DOHH2 (cell line): ENCODE results near the gene GOSR2.

Experiments used
- H3F3A ChIP-seq: fragments of 200-600 bp; sonication (generic), shearing (Covaris generic); 2 replicates; pipeline ENCODE4 v1.6.0; 2016; ENCODE audit warnings: antibody characterized with exemption, mild to moderate bottlenecking; ENCODE audit not compliant: control insufficient read depth, insufficient read depth
- H3K27ac ChIP-seq: fragments of 200-600 bp; sonication (generic); 2 replicates; pipeline ENCODE4 v1.5.1; 2014; ENCODE audit warnings: low read depth, mild to moderate bottlenecking, low read length, moderate library complexity
- H3K27me3 ChIP-seq: fragments of 200-600 bp; sonication (generic); 2 replicates; pipeline ENCODE4 v1.6.1; 2014; ENCODE audit warnings: mild to moderate bottlenecking, low read length, mixed read lengths; ENCODE audit not compliant: control insufficient read depth
- H3K36me3 ChIP-seq: fragments of 200-600 bp; sonication (generic); 2 replicates; pipeline ENCODE4 v1.6.1; 2014; ENCODE audit warnings: mild to moderate bottlenecking, low read length, moderate library complexity, mixed read lengths; ENCODE audit not compliant: control insufficient read depth
- H3K4me1 ChIP-seq: fragments of 200-600 bp; sonication (generic); 2 replicates; pipeline ENCODE4 v1.6.1; 2014; ENCODE audit warnings: mild to moderate bottlenecking, low read length, mixed read lengths; ENCODE audit not compliant: control insufficient read depth
- H3K4me2 ChIP-seq: fragments of 200-600 bp; sonication (generic); 2 replicates; pipeline ENCODE4 v1.6.0; 2014; ENCODE audit warnings: mild to moderate bottlenecking, low read length, moderate library complexity
- H3K4me3 ChIP-seq: fragments of 200-600 bp; sonication (generic); 2 replicates; pipeline ENCODE4 v1.5.1; 2014; ENCODE audit warnings: mild to moderate bottlenecking, low read length, mixed read lengths
- H3K79me2 ChIP-seq: fragments of 200-600 bp; sonication (generic); 2 replicates; pipeline ENCODE4 v1.6.1; 2014; ENCODE audit warnings: mild to moderate bottlenecking, low read length, mixed read lengths; ENCODE audit not compliant: control insufficient read depth
- H3K9me2 ChIP-seq: fragments of 200-600 bp; sonication (generic); replicated peaks from 2 replicates; pipeline ENCODE4 v1.6.1; 2014; ENCODE audit warnings: mild to moderate bottlenecking, low read length, mixed read lengths; ENCODE audit not compliant: control insufficient read depth
- H3K9me3 ChIP-seq: fragments of 200-600 bp; sonication (generic); 2 replicates; pipeline ENCODE4 v1.6.1; 2014; ENCODE audit warnings: antibody characterized with exemption, low read length, mixed read lengths; ENCODE audit not compliant: control insufficient read depth, insufficient read depth
- H4K20me1 ChIP-seq: fragments of 200-600 bp; sonication (generic); 2 replicates; pipeline ENCODE4 v1.6.0; 2014; ENCODE audit warnings: low read depth, mild to moderate bottlenecking, antibody characterized with exemption, low read length, moderate library complexity; ENCODE audit not compliant: control insufficient read depth, insufficient read depth
- EZH2phosphoT487 ChIP-seq: fragments of 200-600 bp; sonication (generic); IDR thresholded peaks from 2 replicates; pipeline ENCODE4 v1.6.1; 2017; ENCODE audit warnings: borderline replicate concordance, mild to moderate bottlenecking, antibody characterized with exemption, low read length, moderate library complexity, mixed read lengths
- TF ChIP-seq, protein P1 (sequence below): fragments of 200-600 bp; sonication (generic); IDR thresholded peaks from one replicate; pipeline ENCODE4 v1.5.1; 2014; ENCODE audit warnings: antibody characterized with exemption, mild to moderate bottlenecking, low read depth, low read length; ENCODE audit not compliant: poor library complexity, severe bottlenecking

GOSR2 gene

DNA sequence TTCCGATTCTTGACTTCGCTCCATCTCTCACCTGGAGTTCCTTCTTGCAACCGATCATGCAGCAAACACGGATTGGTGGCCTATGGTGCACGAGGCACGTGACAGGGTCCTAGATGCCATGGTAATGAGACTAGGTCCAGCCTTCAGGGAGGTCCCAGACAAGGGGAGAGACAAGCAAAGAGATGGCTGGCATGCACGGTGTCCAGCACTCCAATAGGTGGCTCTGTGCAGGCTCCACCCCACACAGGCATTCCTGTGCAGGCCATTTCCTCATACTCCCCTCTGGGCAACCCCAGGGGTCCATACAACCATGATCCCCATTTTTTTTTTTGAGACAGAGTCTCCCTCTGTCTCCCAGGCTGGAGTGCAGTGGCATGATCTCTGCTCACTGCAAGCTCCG is 40.3 kb upstream of the GOSR2 start:
- Histone ChIP-seq H3K4me1 (no peaks in the 10 kb centered on the region), H3K4me2 (no peak overlapping the region), H3K27me3 (peaks cover 14% of the 10 kb centered on the region), H3K27ac (no peak overlapping the region), H3F3A (no peaks in the 10 kb centered on the region), H3K4me3 (no peak overlapping the region), H3K36me3 (no peaks in the 10 kb centered on the region), H4K20me1 (no peaks in the 10 kb centered on the region), H3K9me3 (no peaks in the 10 kb centered on the region), H3K79me2 (no peaks in the 10 kb centered on the region), H3K9me2 (no peaks in the 10 kb centered on the region)
- no peak for TF ChIP-seq EZH2phosphoT487
- TF ChIP-seq, protein P1, sequence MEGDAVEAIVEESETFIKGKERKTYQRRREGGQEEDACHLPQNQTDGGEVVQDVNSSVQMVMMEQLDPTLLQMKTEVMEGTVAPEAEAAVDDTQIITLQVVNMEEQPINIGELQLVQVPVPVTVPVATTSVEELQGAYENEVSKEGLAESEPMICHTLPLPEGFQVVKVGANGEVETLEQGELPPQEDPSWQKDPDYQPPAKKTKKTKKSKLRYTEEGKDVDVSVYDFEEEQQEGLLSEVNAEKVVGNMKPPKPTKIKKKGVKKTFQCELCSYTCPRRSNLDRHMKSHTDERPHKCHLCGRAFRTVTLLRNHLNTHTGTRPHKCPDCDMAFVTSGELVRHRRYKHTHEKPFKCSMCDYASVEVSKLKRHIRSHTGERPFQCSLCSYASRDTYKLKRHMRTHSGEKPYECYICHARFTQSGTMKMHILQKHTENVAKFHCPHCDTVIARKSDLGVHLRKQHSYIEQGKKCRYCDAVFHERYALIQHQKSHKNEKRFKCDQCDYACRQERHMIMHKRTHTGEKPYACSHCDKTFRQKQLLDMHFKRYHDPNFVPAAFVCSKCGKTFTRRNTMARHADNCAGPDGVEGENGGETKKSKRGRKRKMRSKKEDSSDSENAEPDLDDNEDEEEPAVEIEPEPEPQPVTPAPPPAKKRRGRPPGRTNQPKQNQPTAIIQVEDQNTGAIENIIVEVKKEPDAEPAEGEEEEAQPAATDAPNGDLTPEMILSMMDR = no peak

DNA sequence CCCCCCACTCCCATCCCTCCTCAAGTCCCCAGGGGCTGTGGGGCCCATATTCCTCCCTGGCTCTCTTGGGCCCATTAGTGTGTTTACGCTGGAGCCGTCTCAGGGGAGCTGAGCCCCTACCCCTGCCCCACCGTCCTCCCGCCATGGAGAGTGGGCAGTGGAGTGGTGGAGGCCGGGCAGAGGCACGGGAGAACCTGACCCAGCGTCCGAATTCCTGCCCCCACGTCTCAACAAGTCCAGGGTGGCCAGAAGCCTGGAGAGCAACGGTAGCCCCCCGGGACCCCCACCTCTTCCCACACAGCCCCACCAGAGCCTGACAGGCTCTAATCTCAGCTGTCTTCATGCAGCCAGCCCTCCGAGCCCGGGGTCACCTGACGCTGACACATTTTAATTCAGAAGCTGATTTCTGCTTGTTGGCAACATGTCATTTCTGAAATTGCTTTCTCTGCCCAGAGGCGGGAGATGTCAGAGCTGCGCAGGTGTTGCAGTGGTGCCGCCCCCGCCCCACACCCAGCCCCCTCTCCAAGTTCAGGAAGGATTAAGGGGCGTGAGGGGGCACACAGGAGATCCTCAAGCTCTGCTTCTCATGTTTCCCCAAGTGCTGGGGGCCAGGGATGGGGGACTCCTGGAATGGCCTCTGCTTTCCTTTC is 39.0 kb upstream of the GOSR2 start:
- Histone ChIP-seq H4K20me1 (0 out of 2 replicates have a peak, but pooled peaks cover 2% of the 10 kb centered on the region), H3K4me1 (no peaks in the 10 kb centered on the region), H3K4me3 (no peak overlapping the region), H3K27me3 (peaks cover 25% of the 10 kb centered on the region), H3K36me3 (no peaks in the 10 kb centered on the region), H3K9me2 (no peaks in the 10 kb centered on the region), H3F3A (no peaks in the 10 kb centered on the region), H3K9me3 (no peaks in the 10 kb centered on the region), H3K4me2 (no peak overlapping the region), H3K27ac (no peak overlapping the region), H3K79me2 (no peaks in the 10 kb centered on the region)
- no peak for TF ChIP-seq EZH2phosphoT487
- TF ChIP-seq, protein P1 = no peak

DNA sequence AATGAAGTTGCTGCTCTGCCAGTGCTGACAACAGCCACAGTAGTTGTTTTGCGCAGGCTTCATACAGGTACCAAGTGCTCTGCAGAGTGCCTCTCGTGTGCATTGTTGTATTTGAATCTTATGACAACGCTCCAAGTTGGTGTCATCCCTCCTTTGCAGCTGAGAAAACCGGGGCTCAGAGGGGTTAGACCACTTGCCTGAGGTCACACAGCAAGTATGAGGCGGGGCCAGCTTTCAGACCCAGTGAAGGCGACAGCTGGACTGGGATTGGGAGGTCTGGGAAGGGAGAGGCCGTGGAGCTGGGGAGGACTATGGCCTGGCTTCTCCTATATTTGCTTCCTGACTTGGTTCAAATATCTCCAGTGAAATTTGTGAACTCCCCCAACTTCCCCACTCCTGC is 38.4 kb upstream of the GOSR2 start:
- H3F3A ChIP-seq = no peaks in the 10 kb centered on the region
- peaks cover 31% of the 10 kb centered on the region for H3K27me3 ChIP-seq
- H3K4me3 ChIP-seq = no peak overlapping the region
- H3K36me3 ChIP-seq = no peaks in the 10 kb centered on the region
- no peaks in the 10 kb centered on the region for H3K79me2 ChIP-seq
- H3K27ac ChIP-seq = no peak overlapping the region
- H4K20me1 ChIP-seq = 0 out of 2 replicates have a peak, but pooled peaks cover 2% of the 10 kb centered on the region
- no peak for TF ChIP-seq EZH2phosphoT487
- TF ChIP-seq, protein P1 = no peak
- no peaks in the 10 kb centered on the region for H3K9me3 ChIP-seq
- no peaks in the 10 kb centered on the region for H3K4me1 ChIP-seq
- no peak overlapping the region for H3K4me2 ChIP-seq
- no peaks in the 10 kb centered on the region for H3K9me2 ChIP-seq
